Fibroblast of lung (primary cell): ENCODE data around the gene CDS2. TPM values are rescaled to one million over a fixed set of nuclear protein-coding genes. Genes with fewer than 3 reads are reported as not detected.

ENCODE experiments used
- DNase-seq, 2 donors: peaks; one replicate each; pipeline versions ENCODE4 v3.0.0 to v3.0.0-alpha.2; 2010; ENCODE audit warnings: low read depth in 2 of 2
- H2AFZ ChIP-seq: 2 replicates; pipeline ENCODE4 v1.5.1; 2012; ENCODE audit warnings: low read length, control low read depth, inconsistent platforms
- H3K27ac ChIP-seq: 2 replicates; pipeline ENCODE4 v1.5.1; 2011; ENCODE audit warnings: low read length, control low read depth; ENCODE audit not compliant: insufficient read depth
- H3K27me3 ChIP-seq: 2 replicates; pipeline ENCODE4 v1.5.1; 2011; ENCODE audit warnings: mild to moderate bottlenecking, low read length; ENCODE audit not compliant: control insufficient read depth, insufficient read depth
- H3K36me3 ChIP-seq: 2 replicates; pipeline ENCODE4 v1.5.1; 2011; ENCODE audit warnings: low read length; ENCODE audit not compliant: control insufficient read depth, insufficient read depth
- H3K4me1 ChIP-seq: 2 replicates; pipeline ENCODE4 v1.5.1; 2011; ENCODE audit warnings: low read length; ENCODE audit not compliant: control insufficient read depth, insufficient read depth; ENCODE audit errors: extremely low read depth
- H3K4me2 ChIP-seq: 2 replicates; pipeline ENCODE4 v1.5.1; 2011; ENCODE audit warnings: low read length, control low read depth; ENCODE audit not compliant: insufficient read depth; ENCODE audit errors: extremely low read depth
- H3K4me3 ChIP-seq, 4 experiments: fragments of 200-600 bp in 1 of 4; sonication (generic) in 1 of 4; replicated peaks in 1 of 4; 2 replicates each; pipeline ENCODE4 v1.5.1; 2011 to 2016; ENCODE audit warnings: low read length in 4 of 4, low read depth in 3 of 4, mild to moderate bottlenecking in 3 of 4, control low read depth in 2 of 4, inconsistent platforms in 1 of 4, mixed read lengths in 1 of 4; ENCODE audit not compliant: insufficient read depth in 1 of 4; ENCODE audit errors: control extremely low read depth in 1 of 4
- H3K79me2 ChIP-seq: 2 replicates; pipeline ENCODE4 v1.5.1; 2012; ENCODE audit warnings: mild to moderate bottlenecking, low read length, inconsistent platforms; ENCODE audit not compliant: control insufficient read depth, insufficient read depth
- H3K9ac ChIP-seq: 2 replicates; pipeline ENCODE4 v1.5.1; 2011; ENCODE audit warnings: mild to moderate bottlenecking, low read length, control low read depth; ENCODE audit not compliant: insufficient read depth
- H3K9me3 ChIP-seq: 2 replicates; pipeline ENCODE4 v1.5.1; 2012; ENCODE audit warnings: low read depth, low read length; ENCODE audit not compliant: control insufficient read depth, insufficient read depth
- H4K20me1 ChIP-seq: 2 replicates; pipeline ENCODE4 v1.5.1; 2011; ENCODE audit warnings: low read length; ENCODE audit not compliant: control insufficient read depth, insufficient read depth; ENCODE audit errors: extremely low read depth
- CTCF ChIP-seq, 2 donors: IDR thresholded peaks in 1 of 2; conservative IDR thresholded peaks in 1 of 2; 1 replicate in 1 of 2; 2 replicates in 1 of 2; pipeline ENCODE4 v1.5.1; 2011 to 2012; ENCODE audit warnings: low read length in 2 of 2, control low read depth in 1 of 2, inconsistent platforms in 1 of 2, low read depth in 1 of 2, mild to moderate bottlenecking in 1 of 2
- EZH2 ChIP-seq: IDR thresholded peaks from 2 replicates; pipeline ENCODE4 v1.5.1; 2012; ENCODE audit warnings: low read length, control low read depth, mild to moderate bottlenecking; ENCODE audit errors: missing control alignments
- polyA plus RNA-seq, 2 donors: library from polyadenylated mRNA; depleted of rRNA in 1 of 2; stranded (reverse) in 1 of 2; unstranded in 1 of 2; fragments of >200 nt; gene quantifications; 2 replicates each; pipeline ENCODE4 v1.2.1, GENCODE V29; 2011 to 2012; ENCODE audit warnings: missing spikeins in 1 of 2
- total RNA-seq: library from RNA; depleted of rRNA; stranded (reverse); fragments of >200 nt; gene quantifications from 2 replicates; pipeline ENCODE4 v1.2.1, GENCODE V29; 2014

CDS2 gene
- total and polyA plus RNA-seq, 2 donors (not counting 1 experiment from before 2014, with no cell fraction given): 32.7 to 59.7 TPM

- H3K4me2 ChIP-seq: no peak overlapping the region
- no peak overlapping the region for H3K27ac ChIP-seq
- no peaks in the 10 kb centered on the region for H3K27me3 ChIP-seq
- TF ChIP-seq CTCF (conservative IDR thresholded peaks at IDR 0.05 in 1 of 2, IDR thresholded peaks at IDR 0.05 in 1 of 2; ENCODE audit: low read depth in 1 of 2, low read length in 2 of 2) (no peak), EZH2 (no peak)
- no peaks in the 10 kb centered on the region for H4K20me1 ChIP-seq
- DNase-seq: peak; percentile 27 to 69
- H3K4me3 ChIP-seq: no peak overlapping the region
- H3K79me2 ChIP-seq: no peaks in the 10 kb centered on the region
- H3K9me3 ChIP-seq: no peaks in the 10 kb centered on the region
- no peaks in the 10 kb centered on the region for H3K4me1 ChIP-seq
- no peak overlapping the region for H2AFZ ChIP-seq
- H3K9ac ChIP-seq: no peak overlapping the region
- H3K36me3 ChIP-seq: no peaks in the 10 kb centered on the region
Measured at GRCh38 chr20:5080384-5080877, 46.4 kb upstream of the CDS2 start.

GRCh38 chr20:5085380-5085779 is 41.4 kb upstream of the CDS2 start:
- Histone ChIP-seq H3K9me3 (no peaks in the 10 kb centered on the region), H3K27ac (no peak overlapping the region), H2AFZ (no peak overlapping the region), H3K27me3 (no peaks in the 10 kb centered on the region), H3K79me2 (no peaks in the 10 kb centered on the region), H3K4me2 (no peak overlapping the region), H3K4me1 (no peaks in the 10 kb centered on the region), H3K36me3 (no peaks in the 10 kb centered on the region), H3K9ac (no peak overlapping the region), H4K20me1 (no peaks in the 10 kb centered on the region), H3K4me3 (no peak overlapping the region)
- no peak for DNase-seq
- TF ChIP-seq CTCF (conservative IDR thresholded peaks at IDR 0.05 in 1 of 2, IDR thresholded peaks at IDR 0.05 in 1 of 2; ENCODE audit: low read depth in 1 of 2, low read length in 2 of 2): no peak
- TF ChIP-seq EZH2: no peak

GRCh38 chr20:5088688-5089087 is 38.1 kb upstream of the CDS2 start:
- Histone ChIP-seq H3K4me1 (no peaks in the 10 kb centered on the region), H3K4me2 (no peak overlapping the region)

More at GRCh38 chr20:5088688-5089087, 38.1 kb upstream of the CDS2 start:
- Histone ChIP-seq H3K79me2 (no peaks in the 10 kb centered on the region), H3K36me3 (no peaks in the 10 kb centered on the region), H3K27ac (no peak overlapping the region), H3K4me3 (no peak overlapping the region), H3K9me3 (no peaks in the 10 kb centered on the region), H3K9ac (no peak overlapping the region), H3K27me3 (no peaks in the 10 kb centered on the region), H4K20me1 (no peaks in the 10 kb centered on the region), H2AFZ (no peak overlapping the region)
- no peak for DNase-seq
- TF ChIP-seq EZH2: no peak
- no peak for TF ChIP-seq CTCF (conservative IDR thresholded peaks at IDR 0.05 in 1 of 2, IDR thresholded peaks at IDR 0.05 in 1 of 2; ENCODE audit: low read depth in 1 of 2, low read length in 2 of 2)
